Motor neuron (in vitro differentiated cells): Measurements from ENCODE around the gene ZSCAN2. TPM values are rescaled to one million over a fixed set of nuclear protein-coding genes. Genes with fewer than 3 reads are reported as not detected.
A peak's percentile ranks its signal among the peaks of the same experiment; 100 is the strongest.

ENCODE experiments used
- ATAC-seq, 8 experiments: fragments of 200-7000 bp; cut with Tn5 transposase; replicated peaks in 6 of 8; 2 replicates each; pipeline ENCODE4 v1.8.0; 2021; ENCODE audit warnings: mild to moderate bottlenecking in 8 of 8, moderate library complexity in 8 of 8
- H3K27ac ChIP-seq, 2 donors: fragments of 250-450 bp; sonication (Bioruptor Pico); 2 replicates each; pipeline ENCODE4 v1.9.0; 2021; ENCODE audit warnings: antibody characterized with exemption in 2 of 2, mild to moderate bottlenecking in 2 of 2, moderate library complexity in 1 of 2
- H3K4me1 ChIP-seq, 2 donors: fragments of 250-450 bp; sonication (Bioruptor Pico); replicated peaks in 1 of 2; 2 replicates each; pipeline ENCODE4 v1.6.1; 2021; ENCODE audit warnings: antibody characterized with exemption in 2 of 2, mild to moderate bottlenecking in 2 of 2, moderate library complexity in 1 of 2
- H3K4me3 ChIP-seq, 5 donors: fragments of 250-450 bp; sonication (Bioruptor Pico); 2 replicates each; pipeline ENCODE4 v1.9.0; 2021; ENCODE audit warnings: antibody characterized with exemption in 5 of 5, mild to moderate bottlenecking in 5 of 5, moderate library complexity in 4 of 5
- WGBS, 10 experiments: fragments of 450-650 bp; shearing (Covaris generic); methylation state at CpG; one replicate each; pipeline ENCODE4 v1.0.0; 2022; 5-methylcytosine and 5-hydroxymethylcytosine counted together
- in situ Hi-C, 9 experiments: fragments of 400-800 bp; cut with MboI; loops; one replicate each; pipeline ENCODE4 v1.15.0; 2021; ENCODE audit warnings: low sequenced_read_pairs in 9 of 9, low pct_unique_long_range_greater_than_20kb in 2 of 9; ENCODE audit not compliant: unreplicated experiment in 9 of 9
- total RNA-seq, 8 experiments: library from RNA; unstranded; fragments of 300-600 nt; gene quantifications; 2 replicates each; pipeline versions ENCODE4 v1.2.3 to v1.2.4, GENCODE V29; 2022

ZSCAN2 gene
- total RNA-seq, 8 experiments from 2014 or later: 1.7 to 29.6 (median 20.1) TPM

DNA sequence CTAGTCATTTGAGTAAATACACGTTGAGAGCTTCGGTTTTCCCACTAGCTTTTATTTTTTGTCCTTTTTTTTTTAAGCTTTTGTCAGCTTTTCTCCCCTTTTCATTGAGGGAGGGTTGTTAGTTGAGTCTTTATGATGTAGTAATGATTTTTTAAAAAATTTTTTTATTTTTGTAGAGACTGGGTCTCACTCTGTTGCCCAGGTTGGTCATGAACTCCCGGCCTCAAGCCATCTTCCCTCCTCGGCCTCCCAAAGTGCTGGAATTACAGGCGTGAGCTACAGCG is 688 bp downstream of the ZSCAN2 start:
- peak overlapping the region; percentile 63 to 97 (median 96) for H3K4me3 ChIP-seq
- ATAC-seq: no peak
- in situ Hi-C loops: no loop called here
- WGBS, 10 experiments: 0 to 50% (median 18%) methylated on average over 1 to 6 of the region's 6 CpGs
- no peak overlapping the region for H3K27ac ChIP-seq
- H3K4me1 ChIP-seq: peaks cover 5 to 14% of the 10 kb centered on the region in 2 donors

DNA sequence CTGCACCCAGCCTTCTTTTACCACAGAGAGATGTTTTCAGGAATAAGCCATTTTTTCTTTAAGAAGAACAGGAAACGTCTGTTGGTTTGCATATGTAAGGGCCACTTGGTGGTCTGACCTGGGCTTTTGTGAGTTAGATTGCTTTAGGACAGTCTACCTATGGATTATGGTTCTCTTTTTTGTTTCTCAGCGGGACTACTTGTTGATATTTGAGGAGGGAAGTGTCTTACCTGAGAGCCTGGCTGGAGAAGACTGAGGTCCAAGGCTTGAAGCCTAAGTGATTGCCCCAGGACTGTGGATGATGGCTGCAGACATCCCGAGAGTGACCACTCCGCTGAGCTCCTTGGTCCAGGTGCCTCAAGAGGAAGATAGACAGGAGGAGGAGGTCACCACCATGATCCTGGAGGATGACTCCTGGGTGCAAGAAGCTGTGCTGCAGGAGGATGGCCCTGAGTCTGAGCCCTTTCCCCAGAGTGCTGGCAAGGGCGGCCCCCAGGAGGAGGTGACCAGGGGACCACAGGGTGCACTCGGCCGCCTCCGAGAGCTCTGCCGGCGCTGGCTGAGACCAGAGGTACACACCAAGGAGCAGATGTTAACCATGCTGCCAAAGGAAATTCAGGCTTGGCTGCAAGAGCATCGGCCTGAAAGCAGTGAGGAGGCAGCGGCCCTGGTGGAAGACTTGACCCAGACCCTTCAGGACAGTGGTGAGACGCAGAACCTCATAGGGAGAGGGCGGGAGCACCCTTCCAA is 3.0 kb downstream of the ZSCAN2 start:
- Histone ChIP-seq H3K4me1 (peaks cover 5 to 14% of the 10 kb centered on the region in 2 donors), H3K27ac (no peak overlapping the region), H3K4me3 (no peak overlapping the region)
- WGBS, 10 experiments: 73 to 100% (median 90%) methylated on average over 1 to 8 of the region's 14 CpGs; no CpG with 5 or more reads in 3 of the 10 experiments
- no peak for ATAC-seq
- in situ Hi-C loops: no loop called here

DNA sequence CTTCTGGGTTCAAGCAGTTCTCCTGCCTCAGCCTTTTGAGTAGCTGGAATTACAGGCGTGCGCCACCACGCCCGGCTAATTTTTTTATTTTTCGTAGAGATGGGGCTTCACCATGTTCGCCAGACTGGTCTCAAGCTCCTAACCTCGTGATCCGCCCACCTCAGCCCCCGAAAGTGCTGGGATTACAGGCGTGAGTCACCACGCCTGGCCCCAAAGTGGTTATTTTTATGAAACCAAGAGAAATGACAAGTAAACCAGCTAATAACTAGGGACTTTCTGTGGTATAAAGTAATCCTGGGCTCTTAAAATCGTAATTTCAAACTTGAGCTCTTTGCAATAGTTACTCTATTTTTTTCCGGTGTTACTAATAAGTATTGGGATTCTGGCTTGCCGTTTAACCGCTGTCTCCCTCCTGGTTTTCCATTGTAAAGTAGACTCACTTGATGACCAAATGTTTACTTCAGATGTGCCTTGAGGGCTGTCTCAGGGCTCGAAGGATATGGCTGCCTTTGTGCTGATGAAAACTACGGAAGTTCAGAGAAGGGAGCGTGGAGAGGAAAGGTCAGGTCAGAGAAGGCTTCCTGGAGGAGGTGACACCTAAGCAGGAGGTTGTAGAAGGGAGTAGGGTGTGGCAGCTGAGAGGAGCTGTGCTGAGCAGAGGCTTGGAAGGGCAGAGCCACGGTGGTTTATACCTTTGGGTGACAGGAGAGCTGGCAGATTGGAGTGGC is 4.2 kb downstream of the ZSCAN2 start:
- WGBS, 10 experiments: 73 to 100% (median 86%) methylated on average over 1 to 15 of the region's 19 CpGs
- Histone ChIP-seq H3K4me3 (no peak overlapping the region), H3K4me1 (peaks cover 5 to 14% of the 10 kb centered on the region in 2 donors), H3K27ac (no peak overlapping the region)
- in situ Hi-C loops: no loop called here
- no peak for ATAC-seq

- no peak overlapping the region for H3K4me3 ChIP-seq
- 33 to 93% (median 80%) methylated on average over 1 to 2 of the region's 2 CpGs; no CpG with 5 or more reads in 7 of the 10 experiments for WGBS, 10 experiments
- no peak overlapping the region for H3K27ac ChIP-seq
- in situ Hi-C loops: no loop called here
- peaks cover 5 to 14% of the 10 kb centered on the region in 2 donors for H3K4me1 ChIP-seq
- ATAC-seq: no peak
These were observed 4.7 kb downstream of the ZSCAN2 start for GRCh38 chr15:84605554-84605882.

DNA sequence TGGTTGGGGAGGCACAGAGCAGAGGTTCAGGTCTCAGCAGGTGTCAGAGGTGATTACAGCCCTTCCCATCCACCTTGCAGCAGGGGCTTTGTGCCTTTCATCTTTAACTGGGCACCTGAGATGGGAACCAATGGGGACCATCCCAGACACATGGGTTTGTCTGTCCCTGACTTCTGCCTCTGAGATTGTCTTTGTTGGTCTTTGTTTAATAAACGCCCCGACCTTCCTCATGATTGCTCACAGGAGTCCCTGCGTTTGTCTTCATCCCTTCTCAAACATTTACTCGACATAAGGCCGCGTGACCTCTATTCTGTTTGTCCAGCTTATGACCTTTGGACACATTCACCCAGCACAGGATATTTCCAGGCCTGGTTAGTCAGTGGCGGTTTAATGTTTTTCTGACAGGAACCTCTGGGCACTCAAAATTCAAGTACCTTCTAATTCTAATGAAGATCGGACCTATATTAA is 5.9 kb downstream of the ZSCAN2 start:
- WGBS, 10 experiments: 70 to 100% (median 94%) methylated on average over 1 to 8 of the region's 8 CpGs; no CpG with 5 or more reads in 2 of the 10 experiments
- no peak for ATAC-seq
- in situ Hi-C loops: no loop called here
- Histone ChIP-seq H3K4me1 (peaks cover 4 to 14% of the 10 kb centered on the region in 2 donors), H3K27ac (no peak overlapping the region), H3K4me3 (no peak overlapping the region)

GRCh38 chr15:84608707-84609284 is 8.0 kb downstream of the ZSCAN2 start:
- 0 to 60% (median 37%) methylated on average over 1 of the region's 1 CpG; no CpG with 5 or more reads in 6 of the 10 experiments for WGBS, 10 experiments

GRCh38 chr15:84609818-84610525 is 9.2 kb downstream of the ZSCAN2 start:
- no peak overlapping the region for H3K4me3 ChIP-seq
- no peak for ATAC-seq
- in situ Hi-C loops: no loop called here
- H3K27ac ChIP-seq: no peak overlapping the region
- 86 to 100% (median 92%) methylated on average over 1 to 8 of the region's 11 CpGs for WGBS, 10 experiments
- no peaks in the 10 kb centered on the region for H3K4me1 ChIP-seq

More at GRCh38 chr15:84608707-84609284, 8.0 kb downstream of the ZSCAN2 start:
- no peak for ATAC-seq
- Histone ChIP-seq H3K4me3 (no peak overlapping the region), H3K27ac (no peak overlapping the region), H3K4me1 (no peaks in the 10 kb centered on the region)
- in situ Hi-C loops: no loop called here

DNA sequence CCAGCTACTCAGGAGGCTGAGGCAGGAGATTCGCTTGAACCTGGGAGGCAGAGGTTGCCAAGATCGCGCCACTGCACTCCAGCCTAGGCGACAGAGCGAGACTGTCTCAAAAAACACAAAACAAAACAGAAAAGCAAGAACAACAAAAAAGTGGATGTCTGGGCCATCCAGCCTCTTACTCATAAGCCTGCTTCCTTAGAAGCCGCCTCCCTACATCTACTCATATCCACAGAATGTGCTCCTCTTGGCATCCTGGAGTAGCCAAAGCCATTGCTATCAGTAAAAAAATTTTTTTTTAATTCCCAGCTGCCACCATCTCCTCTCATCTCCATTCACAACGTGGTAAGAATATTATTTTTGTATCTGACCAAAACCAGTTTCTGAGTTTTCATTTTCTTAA is 10.8 kb downstream of the ZSCAN2 start:
- in situ Hi-C loops: no loop called here
- WGBS, 10 experiments: 87 to 100% (median 94%) methylated on average over 2 to 7 of the region's 7 CpGs; no CpG with 5 or more reads in 2 of the 10 experiments
- Histone ChIP-seq H3K27ac (no peak overlapping the region), H3K4me3 (no peak overlapping the region), H3K4me1 (no peaks in the 10 kb centered on the region)
- no peak for ATAC-seq

DNA sequence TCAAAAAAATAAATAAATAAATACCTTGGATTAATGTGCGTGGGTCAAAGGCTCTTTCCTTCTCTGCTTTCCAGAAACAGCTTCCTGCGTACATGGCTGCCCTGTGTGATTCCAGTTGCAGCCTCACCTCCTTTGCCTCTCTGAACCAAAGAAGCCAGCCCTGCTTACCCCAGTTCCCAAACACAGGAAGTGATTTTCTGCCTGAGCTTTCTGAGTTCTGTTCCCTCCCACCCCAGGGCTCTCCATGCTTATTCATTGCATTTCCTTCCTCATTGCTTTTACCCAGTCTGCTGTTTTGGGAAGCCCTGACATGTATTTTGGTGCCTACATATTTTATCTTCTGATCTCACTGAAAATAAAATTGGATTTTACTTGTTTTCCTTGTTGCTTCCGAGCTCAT is 15.4 kb downstream of the ZSCAN2 start:
- Histone ChIP-seq H3K4me1 (no peaks in the 10 kb centered on the region), H3K27ac (no peak overlapping the region), H3K4me3 (no peak overlapping the region)
- in situ Hi-C loops: no loop called here
- WGBS, 10 experiments: 80 to 100% (median 100%) methylated on average over 1 to 3 of the region's 3 CpGs; no CpG with 5 or more reads in 1 of the 10 experiments
- ATAC-seq: no peak

GRCh38 chr15:84620626-84621025 is 19.8 kb downstream of the ZSCAN2 start:
- Histone ChIP-seq H3K4me3 (no peak overlapping the region), H3K27ac (no peak overlapping the region), H3K4me1 (no peaks in the 10 kb centered on the region)
- no peak for ATAC-seq
- 79 to 100% (median 92%) methylated on average over 2 to 8 of the region's 8 CpGs; no CpG with 5 or more reads in 2 of the 10 experiments for WGBS, 10 experiments
- in situ Hi-C loops: no loop called here

GRCh38 chr15:84621358-84621979 is 20.7 kb downstream of the ZSCAN2 start:
- ATAC-seq: no peak
- H3K4me3 ChIP-seq: no peak overlapping the region
- no peak overlapping the region for H3K27ac ChIP-seq
- H3K4me1 ChIP-seq: no peaks in the 10 kb centered on the region
- in situ Hi-C loops: no loop called here
- 93 to 100% (median 96%) methylated on average over 2 to 14 of the region's 17 CpGs; no CpG with 5 or more reads in 5 of the 10 experiments for WGBS, 10 experiments

DNA sequence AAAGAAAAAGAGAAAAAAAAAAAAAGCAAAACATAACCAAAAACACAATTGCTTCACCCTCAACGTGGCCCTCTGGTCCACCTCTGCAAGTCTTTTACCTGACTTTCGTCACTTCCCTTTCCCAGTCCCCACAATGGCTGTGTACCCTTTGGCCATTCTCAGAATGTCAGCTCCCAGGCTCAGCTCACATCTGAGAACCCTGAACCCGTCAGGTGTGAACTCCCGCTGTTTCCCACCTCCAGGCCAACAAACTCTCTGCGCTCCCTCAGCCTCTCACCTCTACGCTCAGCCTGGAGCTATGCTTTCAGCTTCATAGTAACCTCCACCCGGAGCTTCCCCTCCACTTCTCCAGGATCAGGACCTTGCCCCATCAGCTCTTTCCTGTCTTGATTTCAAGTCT is 23.6 kb downstream of the ZSCAN2 start:
- H3K4me1 ChIP-seq: no peaks in the 10 kb centered on the region
- H3K27ac ChIP-seq: no peak overlapping the region
- in situ Hi-C loops: no loop called here
- ATAC-seq: no peak
- no peak overlapping the region for H3K4me3 ChIP-seq
- 72 to 100% (median 92%) methylated on average over 1 to 4 of the region's 7 CpGs; no CpG with 5 or more reads in 5 of the 10 experiments for WGBS, 10 experiments
